PC-9 (cell line): Measurements from ENCODE around the gene RUNX1. TPM values are rescaled to one million over a fixed set of nuclear protein-coding genes. Genes with fewer than 3 reads are reported as not detected.
A peak's percentile ranks its signal among the peaks of the same experiment; 100 is the strongest.

Experiments used
- BruUV-seq: library from RNA; stranded (reverse); fragments of 400-500 nt; replicated peaks from 2 replicates; lab custom pipeline; 2021; lab: Mats Ljungman, UMichigan
- CTCF ChIA-PET: fragments of 300-600 bp; sonication (Branson Sonifier 250); formaldehyde crosslinking; loops from one replicate; lab custom pipeline; 2022; ENCODE audit warnings: antibody characterized with exemption; lab: Charles Lee
- POLR2A ChIA-PET: fragments of 300-600 bp; sonication (Branson Sonifier 250); formaldehyde crosslinking; loops from one replicate; lab custom pipeline; 2022; ENCODE audit warnings: antibody characterized with exemption; ENCODE audit not compliant: unreplicated experiment; lab: Charles Lee
- DNase-seq, 2 experiments: peaks; one replicate each; pipeline versions ENCODE4 v3.0.0 to v3.0.0-alpha.2; 2015 to 2022; ENCODE audit warnings: mixed read lengths in 1 of 2
- H2AFZ ChIP-seq: fragments of 200-600 bp; sonication (generic); 2 replicates; pipeline ENCODE4 v1.8.1; 2017; ENCODE audit warnings: antibody characterized with exemption
- H3F3A ChIP-seq: fragments of 200-600 bp; sonication (generic); 2 replicates; pipeline ENCODE4 v1.8.1; 2017; ENCODE audit warnings: antibody characterized with exemption, mild to moderate bottlenecking, low read depth; ENCODE audit not compliant: insufficient read depth
- H3K27ac ChIP-seq: fragments of 200-600 bp; sonication (generic); 2 replicates; pipeline ENCODE4 v1.6.1; 2016; ENCODE audit warnings: mixed run types
- H3K27me3 ChIP-seq: fragments of 200-600 bp; sonication (generic); 2 replicates; pipeline ENCODE4 v1.6.1; 2016; ENCODE audit warnings: low read depth, mixed run types; ENCODE audit not compliant: insufficient read depth
- H3K36me3 ChIP-seq: fragments of 200-600 bp; sonication (generic); 2 replicates; pipeline ENCODE4 v1.6.1; 2016; ENCODE audit warnings: low read depth, mixed run types
- H3K4me1 ChIP-seq: fragments of 200-600 bp; sonication (generic); replicated peaks from 2 replicates; pipeline ENCODE4 v1.6.1; 2016; ENCODE audit warnings: mixed run types; ENCODE audit not compliant: insufficient read depth
- H3K4me2 ChIP-seq: fragments of 200-600 bp; sonication (generic); 2 replicates; pipeline ENCODE4 v1.6.1; 2017; ENCODE audit warnings: mixed run types
- H3K4me3 ChIP-seq: fragments of 200-600 bp; sonication (generic); 2 replicates; pipeline ENCODE4 v1.6.1; 2016; ENCODE audit warnings: mixed run types
- H3K79me2 ChIP-seq: fragments of 200-600 bp; sonication (generic); 2 replicates; pipeline ENCODE4 v1.6.1; 2017; ENCODE audit warnings: low read depth, mixed run types
- H3K9me2 ChIP-seq: fragments of 200-600 bp; sonication (generic); 2 replicates; pipeline ENCODE4 v1.8.1; 2017; ENCODE audit warnings: mild to moderate bottlenecking; ENCODE audit not compliant: insufficient read depth
- H3K9me3 ChIP-seq: fragments of 200-600 bp; sonication (generic); 2 replicates; pipeline ENCODE4 v1.8.1; 2016; ENCODE audit warnings: low read depth; ENCODE audit not compliant: insufficient read depth
- H4K20me1 ChIP-seq: fragments of 200-600 bp; sonication (generic); 2 replicates; pipeline ENCODE4 v1.8.1; 2017; ENCODE audit not compliant: insufficient read depth
- CTCF ChIP-seq: fragments of 200-600 bp; sonication (generic); conservative IDR thresholded peaks from 2 replicates; pipeline ENCODE4 v1.6.1; 2017; ENCODE audit warnings: mixed run types, antibody characterized with exemption, mild to moderate bottlenecking, moderate library complexity
- EZH2 ChIP-seq: fragments of 200-600 bp; sonication (generic); IDR thresholded peaks from 2 replicates; pipeline ENCODE4 v1.8.0; 2017; ENCODE audit warnings: antibody characterized with exemption, low read depth
- intact Hi-C: fragments of 100-400 bp; cut with micrococcal nuclease; formaldehyde crosslinking; loops from one replicate; pipeline ENCODE4 v1.10.0; 2022; ENCODE audit not compliant: unreplicated experiment
- total RNA-seq: library from RNA; stranded (reverse); gene quantifications from 2 replicates; pipeline ENCODE4 v1.2.3, GENCODE V29; 2021

RUNX1 gene
- total RNA-seq, 1 experiment from 2014 or later = 58.5 TPM

GRCh38 chr21:34882719-34883131 lies 166.4 kb downstream of the RUNX1 start:
- Histone ChIP-seq H2AFZ (no peak overlapping the region), H3K4me2 (peak overlapping the region; percentile 86), H3F3A (peaks cover 65% of the 10 kb centered on the region), H3K36me3 (peaks cover 48% of the 10 kb centered on the region), H3K4me1 (peaks cover 61% of the 10 kb centered on the region), H4K20me1 (peaks cover 26% of the 10 kb centered on the region; the same call in 1 of the 2 replicates), H3K27me3 (no peaks in the 10 kb centered on the region), H3K27ac (peak overlapping the region; percentile 99), H3K79me2 (peaks cover 96% of the 10 kb centered on the region), H3K9me3 (no peaks in the 10 kb centered on the region), H3K4me3 (peak overlapping the region; percentile 97), H3K9me2 (no peaks in the 10 kb centered on the region)
- ChIA-PET POLR2A (no interaction called here), CTCF (interaction anchor here (0.7 kb wide), 2 partner anchors 308 to 339 kb away, joined by 5 to 11 read pairs; no protein-coding TSS in a partner anchor)
- intact Hi-C loops = loop anchor here (1.0 to 5.0 kb wide), 2 partner anchors 36 to 75 kb away; no protein-coding TSS in a partner anchor
- BruUV-seq = no TSS peak
- TF ChIP-seq EZH2 (no peak), CTCF (no peak)
- no peak for DNase-seq

DNA sequence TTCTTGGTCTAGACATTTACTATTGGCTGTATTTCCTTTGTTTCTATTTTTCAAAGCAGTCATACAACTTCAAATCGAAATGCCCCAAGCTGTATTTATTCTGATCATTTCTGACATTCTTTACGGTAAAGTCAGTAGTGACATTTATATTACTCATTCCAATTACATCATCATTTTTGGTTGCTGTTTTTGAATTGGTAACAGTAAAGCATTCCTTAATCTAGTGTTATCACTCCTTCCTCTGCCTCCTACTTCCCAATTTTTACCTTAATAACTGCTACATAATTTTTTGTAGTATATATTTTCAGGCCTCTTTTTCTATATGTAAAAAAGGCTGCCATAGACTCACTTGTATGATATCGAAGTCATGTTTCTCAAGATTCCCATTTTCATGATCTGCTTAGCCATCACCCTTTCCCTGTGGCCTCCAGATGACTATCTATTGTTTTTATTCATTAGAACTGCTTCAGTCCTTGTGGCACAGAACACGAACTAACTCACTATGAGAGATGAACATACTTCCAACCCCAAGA lies 167.2 kb downstream of the RUNX1 start:
- CTCF ChIA-PET = no interaction called here
- DNase-seq = peak in 1 of 2 experiments; percentile 87
- H4K20me1 ChIP-seq = peaks cover 20% of the 10 kb centered on the region; the same call in 1 of the 2 replicates
- H3K79me2 ChIP-seq = peaks cover 96% of the 10 kb centered on the region
- H2AFZ ChIP-seq = no peak overlapping the region
- peak overlapping the region; percentile 99 for H3K27ac ChIP-seq
- H3K4me1 ChIP-seq = peaks cover 70% of the 10 kb centered on the region
- no peak for TF ChIP-seq EZH2
- H3K9me3 ChIP-seq = no peaks in the 10 kb centered on the region
- peaks cover 68% of the 10 kb centered on the region for H3F3A ChIP-seq
- no TSS peak for BruUV-seq
- H3K4me2 ChIP-seq = peak overlapping the region; percentile 86
- H3K36me3 ChIP-seq = peaks cover 47% of the 10 kb centered on the region
- H3K4me3 ChIP-seq = peak overlapping the region; percentile 97
- POLR2A ChIA-PET = interaction anchor here (0.6 to 0.7 kb wide), 3 partner anchors 18 to 191 kb away, joined by 3 to 10 read pairs (median 5); no protein-coding TSS in a partner anchor
- no peaks in the 10 kb centered on the region for H3K9me2 ChIP-seq
- intact Hi-C loops = loop anchor here (1.0 to 5.0 kb wide), 2 partner anchors 36 to 75 kb away; no protein-coding TSS in a partner anchor
- no peaks in the 10 kb centered on the region for H3K27me3 ChIP-seq

- H4K20me1 ChIP-seq = peaks cover 20% of the 10 kb centered on the region; the same call in 1 of the 2 replicates
- H3K4me3 ChIP-seq = peak overlapping the region; percentile 97; the same call in 1 of the 2 replicates
- TF ChIP-seq CTCF (no peak), EZH2 (no peak)
- no peak overlapping the region for H2AFZ ChIP-seq
- ChIA-PET POLR2A (interaction anchor here (0.6 to 0.7 kb wide), 3 partner anchors 17 to 191 kb away, joined by 3 to 10 read pairs (median 5); no protein-coding TSS in a partner anchor), CTCF (no interaction called here)
- peak overlapping the region; percentile 86 for H3K4me2 ChIP-seq
- peak overlapping the region; percentile 99 for H3K27ac ChIP-seq
- DNase-seq = peak in 1 of 2 experiments; percentile 60
- no peaks in the 10 kb centered on the region for H3K27me3 ChIP-seq
- H3K36me3 ChIP-seq = peaks cover 50% of the 10 kb centered on the region
- peaks cover 96% of the 10 kb centered on the region for H3K79me2 ChIP-seq
- H3K9me2 ChIP-seq = no peaks in the 10 kb centered on the region
- no peaks in the 10 kb centered on the region for H3K9me3 ChIP-seq
- intact Hi-C loops = loop anchor here (5.0 kb wide), 1 partner anchor 74 kb away; no protein-coding TSS in a partner anchor
- no TSS peak for BruUV-seq
- peaks cover 72% of the 10 kb centered on the region for H3F3A ChIP-seq
- H3K4me1 ChIP-seq = peaks cover 74% of the 10 kb centered on the region
Observed at GRCh38 chr21:34881421-34881820, 167.7 kb downstream of the RUNX1 start.
